ENCODE data around the gene ZFYVE28.
"Not testable (repeated sequence)": the region's sequence is repeated elsewhere in the genome, so short reads cannot be mapped to it uniquely, and the experiment has no call there.

ZFYVE28 gene

GRCh38 chr4:2445571-2445970 is 27.1 kb upstream of the ZFYVE28 start:
- DNase-seq, result no peak

- no peak for DNase-seq
These were observed 26.7 kb upstream of the ZFYVE28 start for GRCh38 chr4:2445130-2445529.

DNA sequence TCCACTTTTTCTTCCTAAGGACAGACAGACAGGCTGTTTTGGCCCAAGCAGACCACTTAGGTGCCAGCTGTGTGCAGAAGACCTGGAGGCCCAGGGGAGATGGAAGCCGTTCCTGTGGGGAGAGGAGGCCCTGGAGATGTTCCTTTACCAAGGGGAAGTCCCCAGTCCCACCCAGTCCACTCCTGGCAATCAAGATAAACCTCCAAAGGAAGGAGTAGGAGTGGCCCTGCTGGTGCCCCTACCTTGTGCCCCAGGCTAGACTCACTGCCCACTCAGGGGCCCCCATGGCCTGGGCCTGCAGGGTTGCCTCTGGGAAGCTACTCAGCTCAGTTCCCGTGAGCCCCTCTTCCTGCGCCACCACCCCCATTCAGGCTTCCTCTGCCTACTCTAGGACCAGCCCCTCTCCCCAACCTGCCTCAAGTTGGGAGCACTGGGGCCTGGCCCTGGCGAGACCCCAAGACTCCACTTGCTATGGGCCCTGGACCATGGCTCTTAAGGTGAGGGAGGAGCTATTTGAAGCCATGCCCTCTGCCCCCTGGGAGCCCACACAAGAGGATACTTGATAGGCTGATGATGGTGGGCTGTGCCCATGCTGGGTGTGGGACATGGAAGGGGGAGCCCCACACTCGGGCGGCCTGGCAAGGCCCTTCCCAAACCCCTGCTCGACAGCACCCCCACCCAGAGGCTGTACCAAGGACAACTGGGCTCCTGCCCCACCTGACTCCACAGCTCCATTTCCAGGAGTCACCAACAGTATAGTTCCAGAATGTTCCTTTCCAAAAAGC is 25.7 kb upstream of the ZFYVE28 start:
- DNase-seq, result no peak

DNA sequence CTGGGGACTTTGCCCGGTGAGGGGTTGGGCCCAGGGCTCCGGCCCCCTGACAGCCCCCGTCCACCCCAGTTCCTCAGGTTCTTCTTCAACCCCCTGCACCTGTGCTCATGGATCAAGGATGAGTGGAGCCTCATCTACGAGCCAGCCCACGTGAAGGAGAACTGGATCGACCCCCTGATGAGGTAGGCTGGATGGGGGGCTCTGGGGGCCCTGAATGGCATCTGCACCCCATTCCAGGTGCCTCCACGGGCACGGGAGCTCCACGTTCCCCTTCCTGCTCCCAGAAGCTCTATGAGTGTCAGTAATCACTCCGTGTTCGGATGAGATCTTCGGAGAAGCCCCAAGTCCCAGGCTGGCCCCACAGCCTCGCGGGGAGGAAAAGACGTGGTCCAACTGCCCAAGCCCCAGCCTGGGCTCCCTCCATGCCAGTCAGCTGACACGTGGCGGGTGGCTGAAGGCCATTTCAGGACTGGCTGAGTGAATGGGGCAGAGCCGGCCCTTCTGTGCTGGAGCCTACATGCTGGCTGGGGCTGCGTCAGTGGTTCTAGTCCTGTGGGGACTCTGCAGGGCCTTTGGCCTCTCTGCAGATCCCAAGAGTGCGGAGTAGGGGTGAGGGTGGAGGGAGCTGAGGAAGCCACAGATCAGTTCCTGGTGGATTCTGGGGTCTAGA is 24.8 kb upstream of the ZFYVE28 start:
- DNase-seq, result no peak

GRCh38 chr4:2442175-2442993 is 23.9 kb upstream of the ZFYVE28 start:
- no peak for DNase-seq

GRCh38 chr4:2441393-2442174 is 23.1 kb upstream of the ZFYVE28 start:
- peak; percentile 39 for DNase-seq

GRCh38 chr4:2438822-2439718 is 20.6 kb upstream of the ZFYVE28 start:
- DNase-seq, result no peak

DNA sequence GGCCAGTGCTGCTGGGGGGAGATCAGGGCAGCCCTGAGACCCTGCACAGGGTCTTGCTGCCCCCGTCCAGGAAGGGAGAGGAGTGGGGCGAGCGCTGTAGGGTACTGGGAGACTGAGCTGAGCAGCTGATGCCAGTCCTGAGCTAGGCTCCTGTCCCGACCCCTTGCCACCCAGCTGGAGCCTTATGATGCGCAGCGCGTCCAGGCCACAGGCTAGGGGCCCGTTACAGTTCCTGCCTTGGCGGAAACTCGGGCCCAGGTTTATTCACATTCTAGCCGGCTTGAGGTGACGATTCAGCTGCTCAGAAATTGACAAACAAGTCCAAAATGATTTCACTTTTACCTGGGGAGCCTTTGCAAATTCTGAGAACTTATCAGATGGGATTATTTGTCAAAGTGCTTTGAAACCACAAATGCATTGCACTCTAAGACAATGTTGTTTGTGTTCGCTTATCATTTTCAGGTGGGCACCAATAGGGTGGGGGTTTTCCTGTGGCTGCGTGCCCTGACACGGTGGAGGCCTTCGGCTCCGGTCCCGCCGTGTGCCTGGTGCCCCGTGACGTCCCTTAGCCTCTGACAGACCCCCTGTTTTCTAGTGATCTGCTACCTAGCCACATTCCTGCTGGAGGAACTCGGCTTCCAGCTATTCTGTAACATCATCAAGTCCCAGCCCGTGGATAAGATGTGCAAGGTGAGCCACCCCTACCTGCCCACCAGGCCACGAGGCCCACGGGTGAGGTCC is 19.2 kb upstream of the ZFYVE28 start:
- no peak for DNase-seq

- DNase-seq, result no peak
These were observed 18.5 kb upstream of the ZFYVE28 start for GRCh38 chr4:2436761-2437474.

DNA sequence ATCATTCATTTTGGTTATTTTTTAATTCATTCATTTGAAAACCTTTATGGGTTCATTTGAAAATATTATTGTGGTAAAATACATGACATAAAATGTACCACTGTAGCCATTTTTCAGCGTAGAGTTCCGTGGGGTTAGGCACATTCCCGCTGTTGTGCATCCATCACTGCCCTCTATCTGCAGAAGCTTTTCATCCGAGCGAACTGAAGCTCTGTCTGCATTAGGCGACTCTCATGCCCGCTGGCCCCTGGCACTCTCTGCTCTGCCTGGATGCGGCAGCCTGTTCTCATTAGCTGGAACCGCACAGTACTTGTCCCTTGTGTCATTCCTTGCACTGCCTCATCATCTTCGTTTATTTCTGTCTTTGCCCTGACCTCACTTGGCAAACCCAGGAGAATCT is 17.9 kb upstream of the ZFYVE28 start:
- no peak for DNase-seq

- no peak for DNase-seq
These were observed 16.0 kb upstream of the ZFYVE28 start for GRCh38 chr4:2434420-2434819.

GRCh38 chr4:2433609-2434350 is 15.3 kb upstream of the ZFYVE28 start:
- DNase-seq, result no peak

GRCh38 chr4:2432991-2433530 is 14.6 kb upstream of the ZFYVE28 start:
- DNase-seq, result peak; percentile 17

- DNase-seq, result no peak
These were observed 13.6 kb upstream of the ZFYVE28 start for GRCh38 chr4:2432004-2432403.

DNA sequence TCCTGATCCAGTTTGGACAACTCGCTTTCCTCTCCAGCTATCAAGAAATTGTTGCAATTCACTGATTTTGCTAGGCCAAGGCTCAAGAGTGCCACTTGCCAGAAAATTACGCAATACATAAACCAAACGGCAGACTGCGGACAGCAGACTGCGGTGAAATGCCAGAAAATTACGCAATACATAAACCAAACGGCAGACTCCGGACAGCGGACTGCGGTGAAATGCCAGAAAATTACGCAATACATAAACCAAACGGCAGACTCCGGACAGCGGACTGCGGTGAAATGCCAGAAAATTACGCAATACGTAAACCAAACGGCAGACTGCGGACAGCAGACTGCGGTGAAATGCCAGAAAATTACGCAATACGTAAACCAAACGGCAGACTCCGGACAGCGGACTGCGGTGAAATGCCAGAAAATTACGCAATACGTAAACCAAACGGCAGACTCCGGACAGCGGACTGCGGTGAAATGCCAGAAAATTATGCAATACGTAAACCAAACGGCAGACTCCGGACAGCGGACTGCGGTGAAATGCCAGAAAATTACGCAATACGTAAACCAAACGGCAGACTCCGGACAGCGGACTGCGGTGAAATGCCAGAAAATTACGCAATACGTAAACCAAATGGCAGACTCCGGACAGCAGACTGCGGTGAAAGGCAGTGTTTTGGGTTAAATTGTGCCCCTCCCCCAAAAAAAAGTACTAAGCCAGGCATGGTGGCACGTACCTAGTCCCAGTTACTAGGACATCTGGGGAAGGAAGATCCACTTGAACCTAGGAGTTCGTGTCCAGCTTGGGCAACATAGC is 11.7 kb upstream of the ZFYVE28 start:
- not testable (repeated sequence) for DNase-seq

DNA sequence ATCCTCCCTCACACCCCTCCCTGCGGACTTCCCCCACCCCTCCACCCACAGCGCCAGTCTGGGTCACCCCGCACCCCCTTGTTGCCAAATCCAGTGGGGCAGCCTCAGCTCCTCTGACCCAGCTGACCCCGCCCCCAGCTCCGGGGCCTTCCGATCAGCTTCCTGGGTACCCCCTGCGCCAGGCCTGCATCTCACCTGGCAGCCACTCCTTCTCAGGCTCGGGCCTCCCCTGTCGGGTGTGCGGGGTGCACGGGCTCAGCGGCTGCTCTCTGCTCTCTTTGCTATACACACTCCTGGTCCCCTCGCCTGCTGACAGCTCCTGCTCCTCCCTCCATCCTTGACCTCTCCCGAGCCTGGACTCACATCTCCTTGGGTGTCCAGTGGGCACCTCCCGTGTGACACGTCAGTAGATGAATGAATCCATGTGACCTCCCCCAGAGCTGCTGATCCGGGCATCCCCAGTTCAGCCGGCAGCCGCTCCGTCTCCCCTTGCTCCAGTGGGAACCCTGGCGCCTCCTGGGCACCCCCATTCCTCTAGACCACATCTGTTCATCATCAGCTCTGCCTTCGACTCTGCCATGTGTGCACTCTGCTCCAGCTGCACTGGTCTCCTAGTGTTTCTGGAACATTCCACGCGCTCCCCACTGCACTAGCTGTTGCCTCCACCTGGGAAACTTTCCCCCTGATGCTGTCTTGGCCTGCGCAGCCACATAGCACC is 10.2 kb upstream of the ZFYVE28 start:
- no peak for DNase-seq
